HG02571 (cell line): ENCODE data around the gene FAM107B.

ENCODE experiments used
- ATAC-seq: cut with Tn5 transposase; IDR thresholded peaks from one replicate; pipeline ENCODE4 v1.9.1; 2021; ENCODE audit warnings: mild to moderate bottlenecking, moderate library complexity; ENCODE audit not compliant: unreplicated experiment

The FAM107B gene

GRCh38 chr10:14543046-14543903 lies 231.4 kb downstream of the FAM107B start:
- ATAC-seq = no peak

- ATAC-seq = no peak
These were observed 233.3 kb downstream of the FAM107B start for GRCh38 chr10:14541379-14541778.

- ATAC-seq = no peak
These were observed 234.1 kb downstream of the FAM107B start for GRCh38 chr10:14540611-14541010.

GRCh38 chr10:14540062-14540461 lies 234.6 kb downstream of the FAM107B start:
- no peak for ATAC-seq

- no peak for ATAC-seq
These were observed 235.5 kb downstream of the FAM107B start for GRCh38 chr10:14539176-14539575.

- no peak for ATAC-seq
These were observed 238.2 kb downstream of the FAM107B start for GRCh38 chr10:14536241-14537213.

- ATAC-seq = no peak
These were observed 239.1 kb downstream of the FAM107B start for GRCh38 chr10:14535457-14536130.

GRCh38 chr10:14534152-14534551 lies 240.5 kb downstream of the FAM107B start:
- ATAC-seq = no peak

- ATAC-seq = no peak
These were observed 241.4 kb downstream of the FAM107B start for GRCh38 chr10:14533295-14533694.

- no peak for ATAC-seq
These were observed 242.0 kb downstream of the FAM107B start for GRCh38 chr10:14532473-14533251.

GRCh38 chr10:14531974-14532373 lies 242.7 kb downstream of the FAM107B start:
- ATAC-seq = no peak

- no peak for ATAC-seq
These were observed 244.2 kb downstream of the FAM107B start for GRCh38 chr10:14530465-14530864.

GRCh38 chr10:14529351-14529750 lies 245.3 kb downstream of the FAM107B start:
- ATAC-seq = no peak

- no peak for ATAC-seq
These were observed 246.2 kb downstream of the FAM107B start for GRCh38 chr10:14528450-14528849.

GRCh38 chr10:14527915-14528314 lies 246.8 kb downstream of the FAM107B start:
- ATAC-seq = no peak

- no peak for ATAC-seq
These were observed 247.4 kb downstream of the FAM107B start for GRCh38 chr10:14527134-14527844.

GRCh38 chr10:14526326-14526725 lies 248.4 kb downstream of the FAM107B start:
- ATAC-seq = no peak

- no peak for ATAC-seq
These were observed 249.9 kb downstream of the FAM107B start for GRCh38 chr10:14524691-14525324.

- ATAC-seq = no peak
These were observed 251.4 kb downstream of the FAM107B start for GRCh38 chr10:14523286-14523685.
